Mammary epithelial cell (primary cell): Measurements from ENCODE around the gene ARMH2.

ENCODE experiments used
- CTCF ChIP-seq, 2 donors: IDR thresholded peaks in 1 of 2; conservative IDR thresholded peaks in 1 of 2; 2 replicates each; pipeline ENCODE4 v1.5.1; 2011 to 2012; ENCODE audit warnings: inconsistent platforms in 2 of 2, low read length in 2 of 2, mild to moderate bottlenecking in 2 of 2, control low read depth in 1 of 2, low read depth in 1 of 2; ENCODE audit not compliant: insufficient read depth in 1 of 2; ENCODE audit errors: extremely low read depth in 1 of 2
- EZH2 ChIP-seq: IDR thresholded peaks from 2 replicates; pipeline ENCODE4 v1.6.1; 2012; ENCODE audit warnings: low read length, inconsistent platforms, borderline replicate concordance

- TF ChIP-seq CTCF (conservative IDR thresholded peaks at IDR 0.05 in 1 of 2, IDR thresholded peaks at IDR 0.05 in 1 of 2; ENCODE audit: extremely low read depth in 1 of 2, insufficient read depth in 1 of 2, low read depth in 1 of 2, low read length in 2 of 2) (no peak), EZH2 (no peak)
These were observed 35.1 kb downstream of the ARMH2 start for GRCh38 chr6:24763578-24763977.
